DMS53 treated with DMSO at 0.1 percent for 48 hours (cell line): ENCODE measurements around the gene GHRH.

Source experiments
- DNase-seq: peaks from one replicate; lab custom pipeline; 2025; ENCODE audit not compliant: unreplicated experiment; lab: John Stamatoyannopoulos, UW

GHRH gene

DNA sequence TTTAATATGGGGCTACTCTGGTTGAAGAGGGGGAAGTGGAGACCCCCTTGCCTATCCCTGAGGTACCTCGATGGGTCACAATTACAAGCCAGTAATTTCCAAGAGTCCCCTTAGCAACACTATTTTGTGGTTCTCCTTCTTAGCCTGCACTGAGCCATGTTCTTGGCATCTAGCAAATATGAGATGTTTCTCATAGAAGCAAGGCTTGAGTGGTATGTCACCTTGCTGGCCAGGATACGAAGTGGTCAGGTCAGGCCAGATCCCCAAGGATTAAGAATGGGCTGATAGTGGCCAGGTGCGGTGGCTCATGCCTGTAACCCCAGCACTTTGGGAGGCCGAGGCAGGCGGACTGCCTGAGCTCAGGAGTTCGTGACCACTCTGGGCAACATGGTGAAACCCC lies 2.1 kb upstream of the GHRH start:
- no peak for DNase-seq

DNA sequence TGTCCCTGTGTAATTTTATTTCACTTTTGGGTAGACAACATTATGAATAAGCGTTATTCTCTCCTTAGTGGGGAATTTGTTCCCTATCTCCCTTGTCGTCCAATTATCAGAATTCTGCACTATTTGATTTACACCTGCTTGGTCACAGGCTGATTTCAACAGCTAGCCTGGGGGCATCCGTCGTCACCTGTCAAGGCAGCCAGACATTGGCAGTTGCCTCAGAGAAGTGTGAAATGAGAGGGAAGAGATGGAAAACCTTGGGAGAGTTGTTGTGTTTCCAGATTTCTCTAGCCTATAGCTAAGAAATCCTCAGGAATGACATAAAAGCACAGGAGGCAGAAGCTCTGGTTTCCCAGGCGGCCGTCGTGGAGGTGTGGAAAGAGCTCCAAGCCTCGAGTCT lies 891 bp upstream of the GHRH start:
- no peak for DNase-seq

- no peak for DNase-seq
These were observed 691 bp downstream of the GHRH start for GRCh38 chr20:37260923-37261322.

DNA sequence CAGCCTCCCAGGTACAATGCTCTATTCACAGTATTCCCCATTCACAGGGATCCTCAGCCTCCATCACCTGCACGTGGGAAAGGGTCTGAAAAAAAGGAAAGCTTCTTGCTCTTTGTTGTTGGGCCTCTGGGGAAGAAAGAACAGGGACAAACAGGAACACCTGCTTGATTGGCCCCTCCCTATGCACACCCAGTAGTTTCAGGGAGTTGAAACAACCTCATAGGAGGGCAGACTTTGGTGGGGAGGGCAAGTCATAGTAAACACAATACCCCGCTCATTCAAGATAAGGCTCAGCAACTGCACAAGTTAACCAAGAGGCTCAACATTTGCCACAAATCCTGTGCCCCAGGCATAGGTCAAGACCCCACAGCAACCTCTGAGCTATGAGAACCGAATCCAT lies 1.7 kb downstream of the GHRH start:
- no peak for DNase-seq

- no peak for DNase-seq
These were observed 2.6 kb downstream of the GHRH start for GRCh38 chr20:37259031-37259430.

- DNase-seq = no peak
These were observed 3.6 kb downstream of the GHRH start for GRCh38 chr20:37257988-37258387.

GRCh38 chr20:37257530-37257929 lies 4.1 kb downstream of the GHRH start:
- DNase-seq = no peak

DNA sequence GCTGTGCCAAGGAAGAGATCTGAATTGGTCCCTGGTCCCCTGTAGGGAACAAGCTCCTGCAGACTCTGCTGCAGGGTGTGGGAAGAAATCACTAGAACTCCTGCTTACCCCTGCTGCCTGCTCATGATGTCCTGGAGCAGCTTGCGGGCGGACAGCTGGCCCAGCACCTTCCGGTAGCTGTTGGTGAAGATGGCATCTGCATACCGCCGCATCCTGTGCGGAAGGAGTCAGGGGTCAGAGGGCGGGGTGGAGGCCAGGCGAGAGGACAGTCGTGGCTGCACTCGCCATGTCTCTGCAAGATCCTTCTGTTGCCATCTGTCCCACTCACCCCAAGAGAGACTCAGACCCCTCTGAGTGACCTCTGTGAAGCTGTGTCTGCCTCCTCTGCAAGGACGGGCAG lies 5.3 kb downstream of the GHRH start:
- DNase-seq = no peak

DNA sequence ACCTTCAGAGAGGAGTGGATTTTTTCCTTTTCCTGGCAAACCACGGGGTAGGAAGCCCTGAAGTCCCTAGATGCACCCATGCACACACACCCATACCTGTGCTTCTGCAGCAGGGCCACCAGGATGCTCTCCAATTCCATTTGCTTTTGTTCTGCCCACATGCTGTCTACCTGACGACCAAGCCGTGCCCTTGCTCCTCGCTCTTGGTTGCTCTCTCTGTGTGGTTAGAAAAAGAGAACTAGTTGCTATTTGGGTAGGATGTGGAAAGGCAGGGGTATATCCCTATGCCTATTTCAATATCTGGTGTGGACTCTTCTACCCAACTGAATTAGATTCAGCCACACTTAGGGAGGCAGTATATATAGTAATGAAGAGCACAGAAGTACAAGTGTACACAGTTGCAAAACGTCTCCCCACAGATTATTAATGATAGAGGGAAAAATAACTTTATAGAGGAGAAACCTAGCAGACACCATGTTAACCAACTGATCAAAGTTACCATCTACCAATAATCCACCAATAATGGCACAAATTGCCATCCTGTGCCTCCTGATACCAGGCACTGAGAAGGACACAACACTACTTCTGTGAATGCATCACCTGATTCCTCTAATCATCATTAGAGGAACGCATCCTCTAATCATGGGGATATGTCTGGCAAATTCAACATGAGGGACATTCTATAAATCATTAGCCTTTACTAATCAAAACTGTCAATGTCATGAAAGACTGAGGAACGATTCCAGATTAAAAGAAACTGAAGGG lies 7.3 kb downstream of the GHRH start:
- no peak for DNase-seq

- no peak for DNase-seq
These were observed 8.5 kb downstream of the GHRH start for GRCh38 chr20:37253087-37253486.

GRCh38 chr20:37251825-37252477 lies 9.7 kb downstream of the GHRH start:
- no peak for DNase-seq

DNA sequence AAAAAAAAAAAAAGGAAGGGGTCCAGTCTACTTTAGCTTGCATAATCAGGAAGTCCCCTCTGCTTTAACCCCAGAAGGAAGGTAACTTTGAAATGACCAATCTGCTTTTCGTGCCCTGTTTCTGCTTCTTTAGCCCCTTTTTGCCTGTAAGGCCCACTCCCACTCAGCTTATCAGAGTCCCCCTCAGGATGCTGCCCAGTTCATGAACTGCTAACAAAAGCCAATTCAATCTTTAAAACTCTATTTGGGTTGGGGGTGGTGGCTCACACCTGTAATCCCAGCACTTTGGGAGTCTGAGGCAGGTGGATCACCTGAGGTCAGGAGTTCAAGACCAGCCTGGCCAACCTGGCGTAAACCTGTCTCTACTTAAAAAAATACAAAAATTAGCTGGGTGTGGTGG lies 12.3 kb downstream of the GHRH start:
- DNase-seq = no peak

GRCh38 chr20:37247547-37247946 lies 14.1 kb downstream of the GHRH start:
- DNase-seq = no peak

DNA sequence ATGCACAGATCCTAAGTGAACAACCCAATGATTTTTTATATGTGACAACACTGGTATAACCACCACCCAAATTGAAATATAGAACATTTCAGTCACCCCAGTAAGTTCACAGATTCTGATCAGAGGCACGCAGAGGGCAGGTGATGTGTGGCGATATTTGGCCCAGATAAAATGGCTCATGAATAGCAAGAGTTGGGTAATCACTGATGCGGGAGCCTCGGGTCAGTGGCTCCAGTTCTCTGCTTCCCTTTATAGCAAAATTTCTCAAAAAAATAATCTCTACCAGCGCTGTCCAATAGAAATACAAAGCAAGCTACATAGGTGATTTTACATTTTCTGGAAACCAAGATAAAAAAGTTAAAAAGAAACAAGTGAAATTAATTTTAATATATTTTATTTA lies 14.9 kb downstream of the GHRH start:
- DNase-seq = no peak

GRCh38 chr20:37245216-37246150 lies 16.1 kb downstream of the GHRH start:
- DNase-seq = no peak

DNA sequence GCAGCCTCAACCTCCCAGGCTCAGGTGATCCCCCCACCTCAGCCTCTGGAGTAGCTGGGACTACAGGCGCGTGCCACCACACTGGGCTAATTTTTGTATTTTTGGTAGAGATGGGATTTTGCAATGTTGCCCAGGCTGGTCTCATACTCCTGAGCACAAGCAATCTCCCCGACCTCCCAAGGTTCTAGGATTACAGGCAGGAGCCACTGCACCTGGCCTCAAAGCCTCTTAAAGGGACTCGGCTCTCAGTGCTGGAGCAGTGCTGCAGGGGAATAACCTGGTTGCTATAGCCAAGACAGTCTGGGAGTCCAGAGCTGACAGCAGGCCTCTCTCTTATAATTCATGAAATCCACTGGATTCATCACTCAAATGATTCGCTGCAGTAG lies 17.0 kb downstream of the GHRH start:
- no peak for DNase-seq

DNA sequence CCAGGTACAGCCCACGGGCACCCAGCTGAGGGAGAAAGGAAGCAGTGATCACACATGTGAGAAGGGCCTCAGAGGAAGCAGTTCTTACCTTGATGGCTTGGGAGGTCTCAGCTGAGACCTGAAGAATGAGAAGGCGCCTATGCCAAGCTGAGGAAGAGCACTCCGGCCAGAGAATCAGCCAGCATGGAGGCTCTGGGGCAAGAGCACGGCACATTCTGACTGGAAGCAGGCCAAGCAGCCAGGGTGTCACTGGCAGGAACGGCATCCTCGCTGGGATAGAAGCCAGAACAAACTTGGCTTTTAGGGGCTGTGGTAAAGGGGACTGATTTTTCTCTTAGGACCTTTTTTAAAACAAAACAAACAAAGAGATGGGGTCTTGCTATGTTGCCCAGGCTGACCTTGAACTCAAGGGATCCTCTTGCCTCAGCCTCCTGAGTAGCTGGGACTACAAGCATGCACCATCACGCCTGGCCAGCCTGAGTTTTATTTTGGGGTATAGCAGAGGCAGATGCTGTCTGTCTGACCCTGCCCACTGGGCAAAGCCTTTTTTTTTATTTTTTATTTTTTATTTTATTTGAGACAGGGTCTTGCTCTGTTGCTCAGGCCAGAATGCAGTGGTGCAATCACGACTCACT lies 17.6 kb downstream of the GHRH start:
- no peak for DNase-seq

GRCh38 chr20:37243076-37243936 lies 18.3 kb downstream of the GHRH start:
- DNase-seq = no peak

DNA sequence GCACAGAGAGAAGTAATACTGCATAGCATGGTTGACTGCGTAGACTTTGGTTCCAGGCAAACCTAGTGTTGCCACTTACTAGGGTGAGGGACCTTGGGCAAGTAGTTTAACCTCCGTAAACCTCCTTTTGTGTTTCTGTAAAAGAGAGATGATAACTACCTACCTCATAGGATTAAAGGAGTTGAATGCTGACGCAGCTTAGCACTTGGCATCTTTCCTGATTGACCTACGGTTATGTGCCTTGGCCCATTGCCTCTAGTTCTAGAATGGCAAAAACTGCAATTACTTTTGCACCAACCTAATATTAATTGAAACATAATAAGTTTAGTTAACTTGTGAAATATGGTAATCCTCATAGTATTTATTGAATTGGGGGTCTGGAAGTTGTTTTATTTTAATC lies 19.1 kb downstream of the GHRH start:
- no peak for DNase-seq

- no peak for DNase-seq
These were observed 21.1 kb downstream of the GHRH start for GRCh38 chr20:37240337-37241067.
